GM19324 (cell line): Measurements from ENCODE around the gene MIR17HG.

ENCODE experiments used
- ATAC-seq: cut with Tn5 transposase; IDR thresholded peaks from one replicate; pipeline ENCODE4 v1.9.1; 2021; ENCODE audit warnings: mild to moderate bottlenecking, moderate library complexity; ENCODE audit not compliant: unreplicated experiment, low FRiP score

MIR17HG gene

GRCh38 chr13:91368101-91368500, 20.6 kb downstream of the MIR17HG start:
- no peak for ATAC-seq

- ATAC-seq: no peak
Observed at GRCh38 chr13:91368676-91369440, 21.4 kb downstream of the MIR17HG start.

- ATAC-seq: no peak
Observed at GRCh38 chr13:91369441-91369831, 21.9 kb downstream of the MIR17HG start.

GRCh38 chr13:91370501-91370900, 23.0 kb downstream of the MIR17HG start:
- ATAC-seq: no peak

- no peak for ATAC-seq
Observed at GRCh38 chr13:91372911-91373310, 25.4 kb downstream of the MIR17HG start.

GRCh38 chr13:91375116-91375729, 27.7 kb downstream of the MIR17HG start:
- peak; percentile 89 for ATAC-seq

GRCh38 chr13:91381371-91381770, 33.9 kb downstream of the MIR17HG start:
- ATAC-seq: no peak

- ATAC-seq: no peak
Observed at GRCh38 chr13:91383836-91384235, 36.3 kb downstream of the MIR17HG start.

GRCh38 chr13:91384896-91385295, 37.4 kb downstream of the MIR17HG start:
- ATAC-seq: no peak

GRCh38 chr13:91389186-91389585, 41.7 kb downstream of the MIR17HG start:
- no peak for ATAC-seq

GRCh38 chr13:91397595-91397994, 50.1 kb downstream of the MIR17HG start:
- ATAC-seq: no peak

GRCh38 chr13:91398413-91399188, 51.1 kb downstream of the MIR17HG start, which contains the start of gene GPC5:
Gene GPC5, plus strand, starts transcription at chr13:91398621.
- peak; percentile 97 for ATAC-seq

GRCh38 chr13:91399189-91400062, 51.9 kb downstream of the MIR17HG start:
- no peak for ATAC-seq

- ATAC-seq: no peak
Observed at GRCh38 chr13:91400063-91400399, 52.5 kb downstream of the MIR17HG start.

- no peak for ATAC-seq
Observed at GRCh38 chr13:91400671-91401070, 53.2 kb downstream of the MIR17HG start.

- no peak for ATAC-seq
Observed at GRCh38 chr13:91401920-91402319, 54.4 kb downstream of the MIR17HG start.
